ENCODE results near the gene ENOX1. TPM values are rescaled to one million over a fixed set of nuclear protein-coding genes. Genes with fewer than 3 reads are reported as not detected.

Gene ENOX1
- total and polyA plus RNA-seq, 9 of the 15 experiments (the other 6 are each of a cell fraction or from before 2014, with no cell fraction given), result not detected

- TF ChIP-seq PRDM10 (IDR thresholded peaks at IDR 0.05; ENCODE audit: partially characterized antibody) (no peak), ZNF764 (CRISPR knock-in tag; IDR thresholded peaks at IDR 0.05; ENCODE audit: low read depth) (no peak), GTF2A2 (tag; IDR thresholded peaks at IDR 0.05) (no peak), BHLHE40 (IDR thresholded peaks at IDR 0.05; ENCODE audit: low read length) (no peak), YBX1 (IDR thresholded peaks at IDR 0.05) (no peak), SRSF3 (IDR thresholded peaks at IDR 0.05; ENCODE audit: insufficient read depth, low read length) (no peak), ZNF551 (CRISPR knock-in tag; IDR thresholded peaks at IDR 0.05) (no peak), BRD4 (IDR thresholded peaks at IDR 0.05) (no peak), NR2C2 (CRISPR knock-in tag; IDR thresholded peaks at IDR 0.05) (no peak), NR2C2 (tag; IDR thresholded peaks at IDR 0.05) (no peak), MTA2 (IDR thresholded peaks at IDR 0.05; ENCODE audit: low read depth) (no peak)
Observed at GRCh38 chr13:43260999-43261398, 525.8 kb downstream of the ENOX1 start (continued).
